Stimulated activated CD4-positive, alpha-beta T cell treated with anti-CD3 and anti-CD28 coated beads, Interleukin-4, amount 100 ng/mL, for 48 hours (primary cell): ENCODE data around the gene MYO1D.
A peak's percentile ranks its signal among the peaks of the same experiment; 100 is the strongest.
"Not testable (repeated sequence)": the region's sequence is repeated elsewhere in the genome, so short reads cannot be mapped to it uniquely, and the experiment has no call there.

Experiments
- DNase-seq, 2 donors: peaks; one replicate each; pipeline ENCODE4 v3.0.0-alpha.2; 2020; ENCODE audit warnings: low read depth in 2 of 2

The MYO1D gene

DNA sequence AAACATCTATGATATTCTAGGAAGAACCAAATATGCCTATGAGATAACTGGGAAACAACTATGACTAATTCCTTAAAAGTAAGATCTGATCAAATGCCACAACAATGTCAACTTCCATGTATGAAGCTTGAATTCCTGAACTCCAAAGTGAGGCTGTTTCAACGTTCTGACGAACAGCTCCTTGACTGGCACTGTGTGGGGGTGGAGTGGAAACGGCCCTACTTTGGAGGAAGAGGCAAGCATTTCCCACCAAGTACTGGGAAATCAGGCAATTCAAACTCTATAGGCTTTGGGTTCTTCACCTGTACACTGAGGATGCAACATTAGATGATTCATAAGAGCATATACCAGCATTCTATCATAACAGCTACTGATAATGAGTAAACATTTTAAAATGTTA is 203.0 kb downstream of the MYO1D start:
- no peak for DNase-seq

DNA sequence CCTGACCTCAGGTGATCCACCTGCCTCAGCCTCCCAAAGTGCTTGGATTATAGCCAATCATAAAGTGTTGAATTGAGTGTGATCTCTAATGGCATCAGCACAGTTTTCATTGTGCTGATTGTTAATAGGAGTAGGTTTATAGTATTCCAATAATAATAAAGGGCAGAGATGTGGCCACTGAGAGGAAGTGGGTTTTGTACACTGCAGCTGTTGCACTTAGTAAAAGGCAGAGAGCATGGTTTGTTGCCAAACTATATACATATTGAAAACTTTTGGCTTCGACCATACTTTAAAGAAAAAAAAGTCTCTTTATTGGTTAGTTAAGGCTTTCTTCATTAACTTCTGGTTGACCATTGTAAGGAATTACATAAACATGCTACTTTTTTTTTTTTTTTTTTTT is 204.2 kb downstream of the MYO1D start:
- no peak for DNase-seq

DNA sequence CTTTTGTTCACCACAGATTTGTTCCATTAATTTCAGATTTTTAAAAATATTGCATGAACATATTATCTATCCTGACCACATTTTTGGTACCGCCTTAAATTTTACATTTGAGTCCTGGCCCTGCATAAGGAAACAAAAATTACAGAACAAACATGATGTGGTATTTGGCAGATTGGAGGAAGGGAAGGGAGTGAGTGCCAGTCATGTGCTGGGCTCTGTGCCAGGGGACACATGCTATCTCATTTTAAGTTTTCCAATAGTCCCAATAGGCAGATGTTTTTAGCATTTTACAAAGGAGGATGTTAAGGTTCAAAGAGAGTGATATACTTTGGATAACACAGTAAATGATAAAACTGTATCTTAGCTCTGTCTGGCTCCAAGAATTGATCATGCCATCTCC is 205.0 kb downstream of the MYO1D start:
- no peak for DNase-seq

GRCh38 chr17:32664936-32665583 is 211.9 kb downstream of the MYO1D start:
- DNase-seq: no peak

DNA sequence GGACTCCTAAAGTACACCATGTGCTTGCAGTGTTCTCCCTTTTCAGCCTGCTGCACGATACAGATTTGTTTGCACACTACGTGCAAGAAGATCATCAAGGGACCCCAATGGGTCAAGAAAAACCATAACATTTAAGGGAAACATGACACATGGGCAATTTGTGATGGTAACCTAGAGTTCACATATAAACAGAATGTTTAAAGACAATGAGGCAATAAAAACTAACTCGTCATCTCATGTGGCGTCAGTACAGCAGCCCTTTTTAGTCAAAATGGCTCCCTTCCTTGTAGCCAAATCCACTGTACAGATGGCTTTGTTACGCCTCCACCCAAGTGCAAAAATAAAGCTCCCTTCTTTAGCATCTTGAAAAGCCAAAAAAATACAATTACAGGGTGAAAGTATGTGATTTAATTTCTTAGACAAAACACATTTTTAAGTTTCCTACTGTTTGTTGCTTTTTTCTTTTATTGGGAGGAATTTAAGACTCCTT is 216.4 kb downstream of the MYO1D start:
- no peak for DNase-seq

DNA sequence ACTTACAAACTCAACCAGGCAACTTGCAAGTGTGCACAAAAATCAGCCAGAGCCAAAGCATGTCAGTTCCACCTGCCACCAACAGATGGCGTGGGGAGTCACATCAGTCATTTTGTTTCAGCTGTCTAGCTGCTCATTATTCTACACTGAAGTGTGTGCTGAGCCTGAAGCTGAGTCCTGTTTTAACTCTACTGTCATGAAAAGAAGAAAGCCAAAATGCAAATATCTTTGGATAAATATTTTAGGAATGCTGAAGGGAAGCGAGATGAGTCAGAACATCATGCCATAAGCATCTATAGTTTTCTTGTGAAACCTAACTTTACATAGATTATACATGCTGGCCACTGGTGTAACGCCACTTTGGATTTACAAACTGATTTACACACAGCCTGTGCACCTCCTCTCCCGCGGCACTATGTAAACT is 217.5 kb downstream of the MYO1D start:
- DNase-seq: peak; percentile 52 to 61

- DNase-seq: no peak
Observed at GRCh38 chr17:32658470-32659418, 218.2 kb downstream of the MYO1D start.

- DNase-seq: no peak
Observed at GRCh38 chr17:32656886-32657285, 220.0 kb downstream of the MYO1D start.

DNA sequence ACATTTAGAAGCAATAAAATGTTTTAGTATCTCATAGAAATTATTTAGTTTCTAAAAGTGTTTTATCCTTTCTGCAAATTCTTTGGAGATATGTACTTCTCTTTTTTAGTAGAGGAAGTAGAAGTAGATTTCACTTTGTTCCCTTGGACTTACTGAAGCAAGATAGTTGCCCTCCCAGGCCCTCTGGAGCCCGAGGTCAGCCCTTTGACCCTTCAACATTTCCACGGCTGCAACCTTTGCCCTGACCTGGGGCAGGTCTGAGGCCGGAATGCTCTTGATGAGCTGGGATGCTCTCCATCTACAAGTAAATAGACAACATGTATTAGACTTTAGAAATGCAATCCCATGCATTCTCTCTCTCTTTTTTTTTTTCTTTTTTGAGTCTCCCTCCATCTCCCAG is 222.6 kb downstream of the MYO1D start:
- no peak for DNase-seq

DNA sequence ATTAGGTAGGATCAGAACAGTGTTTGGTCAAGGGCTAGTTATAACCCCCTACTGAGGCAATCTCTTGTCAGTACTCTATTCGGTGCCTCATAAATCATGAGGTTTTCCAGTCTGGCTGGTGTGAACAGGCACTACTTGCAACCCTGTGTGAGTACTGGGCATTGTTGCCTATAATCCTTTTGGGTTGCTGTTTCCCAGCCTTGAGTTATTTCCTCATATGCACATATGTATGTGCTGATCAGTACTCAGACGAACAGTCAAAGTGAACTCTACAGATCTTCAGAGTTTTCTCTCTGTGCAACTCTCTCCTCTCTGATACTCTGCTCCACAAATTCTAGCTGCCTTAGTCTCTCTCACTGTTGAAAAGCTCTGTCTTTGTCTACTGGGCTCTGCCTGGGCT is 225.8 kb downstream of the MYO1D start:
- no peak for DNase-seq

DNA sequence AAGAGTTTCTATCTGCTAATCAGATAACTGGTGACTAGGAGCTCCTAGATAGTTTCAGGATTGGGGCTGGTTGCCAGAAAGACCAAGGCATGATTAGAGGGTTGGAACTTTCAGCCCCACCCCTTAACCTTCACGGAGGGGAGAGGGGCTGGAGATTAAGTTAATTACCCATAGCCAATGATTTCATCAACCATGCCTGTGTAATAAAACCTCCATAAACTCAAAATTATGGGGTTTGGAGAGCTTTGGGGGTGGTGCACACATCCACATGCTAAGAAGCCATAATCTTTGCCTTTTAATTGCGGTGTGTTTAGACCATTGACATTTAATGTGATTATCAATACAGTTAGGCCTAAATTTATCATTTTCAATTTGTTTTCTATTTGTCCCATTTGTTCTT is 228.5 kb downstream of the MYO1D start:
- DNase-seq: no peak

- no peak for DNase-seq
Observed at GRCh38 chr17:32646941-32647340, 230.0 kb downstream of the MYO1D start.

GRCh38 chr17:32641514-32641913 is 235.4 kb downstream of the MYO1D start:
- not testable (repeated sequence) for DNase-seq

DNA sequence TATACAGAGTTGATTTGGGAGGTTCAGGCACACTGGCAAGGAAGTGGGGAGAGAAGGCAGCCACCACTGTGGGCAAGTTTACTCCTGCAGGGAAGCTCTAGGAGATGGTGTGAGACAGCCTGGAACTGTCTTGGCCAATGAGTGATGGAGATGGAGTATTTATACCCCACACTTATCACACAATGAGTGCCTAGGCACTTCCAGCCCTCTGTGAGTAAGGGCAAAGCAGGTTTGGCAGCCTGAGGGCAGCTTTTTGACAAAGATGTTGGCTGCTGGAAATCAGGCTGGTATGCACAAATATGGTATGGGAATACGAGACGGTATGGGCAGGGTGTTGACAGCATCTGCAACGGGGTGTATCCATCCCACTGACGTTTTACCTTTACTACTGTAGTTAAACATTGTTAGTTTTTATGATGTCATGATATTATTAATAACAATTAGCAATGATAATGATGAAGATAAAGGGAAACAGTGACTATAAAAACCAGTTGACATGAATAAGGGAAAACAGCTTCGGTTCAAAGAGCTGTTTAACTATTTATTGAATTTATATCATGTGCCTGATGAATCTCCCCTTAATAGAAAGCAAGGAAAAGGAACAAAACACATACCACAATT is 240.2 kb downstream of the MYO1D start:
- DNase-seq: no peak

DNA sequence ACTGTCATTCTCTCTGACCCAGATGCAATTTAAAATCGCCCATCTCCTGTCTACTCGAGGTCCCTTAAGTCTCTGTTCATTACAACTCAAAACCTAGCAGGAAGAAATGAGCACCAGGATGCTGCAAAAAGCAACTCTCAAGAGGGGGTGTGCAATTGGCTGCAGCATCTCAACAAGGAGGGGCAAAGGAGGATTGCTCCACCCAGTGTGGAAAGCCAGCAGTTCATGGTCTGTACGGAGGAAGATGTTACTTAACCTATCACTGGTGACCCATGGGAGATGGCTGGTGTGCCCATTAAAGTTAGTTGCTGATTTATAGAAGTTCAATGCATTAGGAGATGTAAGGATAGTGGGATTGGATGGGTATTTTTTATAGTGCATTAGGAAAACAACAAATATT is 242.8 kb downstream of the MYO1D start:
- no peak for DNase-seq

GRCh38 chr17:32631341-32632096 is 245.4 kb downstream of the MYO1D start:
- no peak for DNase-seq

- no peak for DNase-seq
Observed at GRCh38 chr17:32629563-32630190, 247.2 kb downstream of the MYO1D start.

- DNase-seq: no peak
Observed at GRCh38 chr17:32628271-32629044, 248.5 kb downstream of the MYO1D start.

- DNase-seq: no peak
Observed at GRCh38 chr17:32627239-32627996, 249.5 kb downstream of the MYO1D start.

GRCh38 chr17:32626379-32626791 is 250.5 kb downstream of the MYO1D start:
- no peak for DNase-seq
